Stimulated activated CD8-positive, alpha-beta memory T cell treated with anti-CD3 and anti-CD28 coated beads, Interleukin-4, amount 100 ng/mL, for 48 hours (primary cell): Measurements from ENCODE around the gene CBLL1.

ENCODE experiments used
- DNase-seq: peaks from one replicate; pipeline ENCODE4 v3.0.0-alpha.2; 2020

CBLL1 gene

GRCh38 chr7:107744345-107744750, 406 bp downstream of the CBLL1 start:
- DNase-seq = no peak

GRCh38 chr7:107746006-107746405, 2.1 kb downstream of the CBLL1 start:
- no peak for DNase-seq

GRCh38 chr7:107751113-107751512, 7.2 kb downstream of the CBLL1 start:
- DNase-seq = no peak

- no peak for DNase-seq
These were observed 10.7 kb downstream of the CBLL1 start for GRCh38 chr7:107754642-107755041.

- no peak for DNase-seq
These were observed 14.7 kb downstream of the CBLL1 start for GRCh38 chr7:107758667-107759066.

GRCh38 chr7:107767391-107767790, 23.4 kb downstream of the CBLL1 start:
- no peak for DNase-seq

GRCh38 chr7:107768263-107768662, 24.3 kb downstream of the CBLL1 start:
- DNase-seq = no peak

- no peak for DNase-seq
These were observed 29.1 kb downstream of the CBLL1 start for GRCh38 chr7:107773027-107773426.

- DNase-seq = no peak
These were observed 33.8 kb downstream of the CBLL1 start for GRCh38 chr7:107777702-107778101.

GRCh38 chr7:107778283-107778682, 34.3 kb downstream of the CBLL1 start:
- no peak for DNase-seq

- no peak for DNase-seq
These were observed 35.7 kb downstream of the CBLL1 start for GRCh38 chr7:107779647-107780099.

GRCh38 chr7:107782374-107782773, 38.4 kb downstream of the CBLL1 start:
- DNase-seq = no peak

- no peak for DNase-seq
These were observed 39.7 kb downstream of the CBLL1 start for GRCh38 chr7:107783648-107784047.

GRCh38 chr7:107785170-107785569, 41.2 kb downstream of the CBLL1 start:
- no peak for DNase-seq

- no peak for DNase-seq
These were observed 42.0 kb downstream of the CBLL1 start for GRCh38 chr7:107785926-107786325.

GRCh38 chr7:107788216-107788615, 44.3 kb downstream of the CBLL1 start:
- DNase-seq = no peak

GRCh38 chr7:107788662-107789061, 44.7 kb downstream of the CBLL1 start:
- DNase-seq = no peak

- DNase-seq = no peak
These were observed 45.7 kb downstream of the CBLL1 start for GRCh38 chr7:107789647-107790046.

GRCh38 chr7:107792364-107792763, 48.4 kb downstream of the CBLL1 start:
- DNase-seq = no peak

- DNase-seq = no peak
These were observed 55.8 kb downstream of the CBLL1 start for GRCh38 chr7:107799647-107800264.

GRCh38 chr7:107803009-107803610, 59.2 kb downstream of the CBLL1 start, which contains the start of gene SLC26A3:
SLC26A3 (minus strand) TSS chr7:107803223; CDS start chr7:107794509, 8,714 bp downstream.
- no peak for DNase-seq

- no peak for DNase-seq
These were observed 65.2 kb downstream of the CBLL1 start for GRCh38 chr7:107809179-107809578.

GRCh38 chr7:107810626-107811025, 66.7 kb downstream of the CBLL1 start:
- DNase-seq = no peak
